HG02943 (cell line): ENCODE results near the gene CDH12.
"Not testable (repeated sequence)": the region's sequence is repeated elsewhere in the genome, so short reads cannot be mapped to it uniquely, and the experiment has no call there.

Experiments
- ATAC-seq: cut with Tn5 transposase; IDR thresholded peaks from one replicate; pipeline ENCODE4 v1.9.1; 2021; ENCODE audit warnings: mild to moderate bottlenecking, low read depth, moderate library complexity; ENCODE audit not compliant: unreplicated experiment

The CDH12 gene

GRCh38 chr5:22662391-22662790, 190.8 kb downstream of the CDH12 start:
- ATAC-seq = no peak

DNA sequence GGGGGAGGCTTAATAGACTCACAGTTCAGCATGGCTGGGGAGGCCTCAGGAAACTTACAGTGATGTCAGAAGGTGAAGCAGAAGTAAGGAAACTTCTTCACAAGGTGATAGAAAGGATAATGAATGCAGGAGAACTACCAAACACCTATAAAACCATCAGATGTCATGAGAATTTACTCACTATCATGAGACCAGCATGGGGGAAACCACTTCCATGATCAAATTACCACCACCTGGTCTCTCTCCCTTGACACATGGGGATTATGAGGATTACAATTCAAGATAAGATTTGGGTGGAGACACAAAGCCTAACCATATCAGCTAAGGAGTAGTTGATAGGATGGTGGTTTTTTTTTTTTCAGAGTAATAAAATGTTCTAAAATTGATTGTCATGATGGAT, 201.8 kb downstream of the CDH12 start:
- ATAC-seq = no peak

DNA sequence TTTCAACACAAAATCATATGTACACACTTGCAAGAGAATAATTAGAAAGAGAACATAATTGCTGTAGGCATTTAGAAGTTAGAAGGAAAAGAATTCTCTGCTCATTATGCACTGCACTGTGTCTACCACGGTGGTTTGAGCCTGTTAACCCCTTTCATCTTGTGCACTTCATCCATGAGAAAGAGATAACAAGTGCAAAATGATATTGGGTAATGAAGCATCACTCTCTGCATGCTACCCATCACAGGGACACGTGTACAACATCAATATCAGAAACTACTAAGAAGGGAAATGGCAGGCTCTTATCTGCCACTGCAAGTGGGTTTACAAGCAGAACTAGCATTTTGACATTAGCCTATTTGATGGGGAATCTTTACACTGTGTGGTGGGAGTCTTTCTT, 202.6 kb downstream of the CDH12 start:
- no peak for ATAC-seq

DNA sequence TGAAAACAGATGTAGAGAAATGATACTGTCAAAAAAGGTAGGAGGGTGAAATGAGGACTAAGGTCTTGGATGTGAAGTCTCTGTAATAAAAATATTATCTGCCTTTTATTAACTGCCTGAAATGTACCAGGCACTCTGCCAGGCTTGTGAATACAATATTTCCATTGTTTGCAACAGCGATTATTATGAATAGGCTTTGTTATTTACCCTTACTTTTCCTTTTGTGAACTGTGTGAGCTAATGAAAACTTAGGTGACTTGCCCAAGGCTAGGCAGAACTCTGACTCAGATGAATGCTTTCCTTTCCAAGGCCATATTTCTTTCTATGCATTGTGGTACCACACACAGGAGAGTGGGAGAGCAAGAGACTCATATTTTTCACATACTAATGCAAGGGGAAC, 204.1 kb downstream of the CDH12 start:
- ATAC-seq = no peak

GRCh38 chr5:22644859-22645258, 208.3 kb downstream of the CDH12 start:
- no peak for ATAC-seq

- ATAC-seq = no peak
Observed at GRCh38 chr5:22643356-22643755, 209.8 kb downstream of the CDH12 start.

GRCh38 chr5:22631683-22632082, 221.5 kb downstream of the CDH12 start:
- ATAC-seq = no peak

DNA sequence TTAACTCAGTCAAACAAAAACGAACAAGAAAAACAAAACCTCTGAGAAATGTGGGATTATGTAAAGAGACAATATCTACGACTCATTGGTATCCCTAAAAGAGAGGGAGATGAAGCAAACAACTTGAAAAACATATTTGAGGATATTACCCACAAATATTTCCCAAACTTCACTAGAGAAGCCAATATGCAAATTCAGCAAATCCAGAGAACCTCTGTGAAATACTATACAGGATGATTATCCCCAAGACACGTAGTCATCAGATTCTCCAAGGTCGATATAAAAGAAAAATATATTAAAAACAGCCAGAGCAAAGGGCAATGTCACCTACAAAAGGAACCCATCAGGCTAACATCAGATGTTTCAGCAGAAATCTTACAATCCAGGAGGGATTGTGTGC, 226.1 kb downstream of the CDH12 start:
- ATAC-seq = no peak

DNA sequence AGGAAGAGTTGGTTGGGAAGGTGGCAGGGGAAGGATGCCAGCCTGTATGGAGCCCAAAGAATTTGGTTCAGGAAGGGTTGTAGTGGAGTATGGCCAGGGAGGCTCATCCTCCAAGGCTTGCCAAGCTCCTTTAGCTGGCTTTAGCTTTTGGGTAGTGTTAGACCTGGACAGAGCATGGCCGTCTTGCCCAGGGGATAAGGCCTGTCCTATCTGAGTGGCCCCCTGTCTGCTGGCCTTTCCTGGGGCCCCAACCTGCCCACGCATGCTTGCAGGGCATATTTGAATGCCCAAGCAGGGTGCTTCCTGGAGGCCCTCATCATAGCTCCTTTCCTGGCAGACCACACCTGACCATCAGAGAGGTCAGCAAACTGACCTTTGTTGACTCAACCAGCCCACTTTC, 227.7 kb downstream of the CDH12 start:
- no peak for ATAC-seq

DNA sequence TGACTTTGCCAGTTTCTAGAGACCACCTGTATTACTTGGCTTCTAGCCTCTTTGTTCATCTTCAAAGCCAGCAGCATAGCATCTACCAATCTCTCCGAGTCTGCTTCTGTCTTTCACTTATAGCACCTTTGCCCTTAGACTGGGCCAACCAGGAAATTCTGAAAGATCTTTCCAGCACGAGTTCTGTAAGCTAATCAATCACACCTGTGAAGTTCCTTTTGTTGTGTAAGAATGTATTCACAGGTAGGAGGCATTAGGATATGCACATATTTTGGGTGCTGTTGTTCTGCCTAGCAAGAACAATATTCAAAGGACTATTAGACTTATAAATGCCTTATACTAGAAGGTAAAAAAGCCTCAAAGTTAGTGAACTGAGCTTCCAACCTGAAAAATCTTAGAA, 232.1 kb downstream of the CDH12 start:
- ATAC-seq = no peak

DNA sequence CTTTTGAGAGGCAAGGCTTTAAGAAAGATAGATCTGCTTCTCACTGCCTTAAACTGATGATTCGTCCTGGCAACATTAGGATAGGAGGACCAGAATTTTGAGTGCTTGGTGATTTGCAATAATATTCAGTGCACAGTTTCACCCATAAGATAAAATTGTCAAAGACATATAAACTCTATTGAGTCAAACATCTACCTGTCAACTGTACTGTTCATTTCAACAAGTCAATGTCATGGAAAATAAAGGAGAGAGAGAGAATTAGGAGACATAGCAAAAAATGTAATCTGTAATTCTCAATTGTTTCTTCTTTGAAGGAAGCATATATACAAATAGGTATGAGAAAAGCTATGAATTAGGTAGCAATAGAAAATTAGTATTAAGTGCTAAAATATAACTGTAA, 237.2 kb downstream of the CDH12 start:
- ATAC-seq = no peak

GRCh38 chr5:22614486-22615094, 238.6 kb downstream of the CDH12 start:
- no peak for ATAC-seq

GRCh38 chr5:22612928-22613327, 240.2 kb downstream of the CDH12 start:
- no peak for ATAC-seq

- no peak for ATAC-seq
Observed at GRCh38 chr5:22611327-22611726, 241.8 kb downstream of the CDH12 start.

GRCh38 chr5:22607498-22607897, 245.6 kb downstream of the CDH12 start:
- ATAC-seq = not testable (repeated sequence)

GRCh38 chr5:22605473-22605872, 247.7 kb downstream of the CDH12 start:
- ATAC-seq = no peak

GRCh38 chr5:22604711-22605110, 248.4 kb downstream of the CDH12 start:
- no peak for ATAC-seq

- no peak for ATAC-seq
Observed at GRCh38 chr5:22598796-22599195, 254.3 kb downstream of the CDH12 start.

DNA sequence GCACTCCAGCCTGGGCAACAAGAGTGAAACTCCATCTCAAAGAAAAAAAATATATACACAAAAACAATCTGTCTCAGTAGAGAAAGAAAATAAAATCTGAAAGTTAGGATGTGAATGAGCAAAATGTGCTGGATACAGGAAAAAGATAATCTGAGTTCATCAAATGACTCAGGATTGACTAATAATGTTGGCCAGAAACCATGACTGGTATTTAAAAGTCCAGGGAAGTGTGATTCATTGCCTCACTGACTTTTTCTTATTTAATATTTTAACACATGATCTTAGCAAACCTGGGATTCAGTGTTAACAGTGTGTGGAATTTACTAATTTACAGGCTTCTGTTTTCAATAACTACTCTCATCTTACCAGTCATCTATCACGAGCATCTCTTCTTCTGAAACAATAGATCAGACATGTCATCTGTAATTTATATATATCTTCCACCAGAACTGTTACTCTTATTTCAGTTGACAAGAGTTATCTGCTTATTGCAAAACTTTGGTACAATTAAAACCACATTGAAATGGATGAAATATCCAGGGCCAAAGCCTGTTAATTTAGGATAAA, 256.7 kb downstream of the CDH12 start:
- no peak for ATAC-seq

GRCh38 chr5:22594491-22594890, 258.7 kb downstream of the CDH12 start:
- no peak for ATAC-seq

DNA sequence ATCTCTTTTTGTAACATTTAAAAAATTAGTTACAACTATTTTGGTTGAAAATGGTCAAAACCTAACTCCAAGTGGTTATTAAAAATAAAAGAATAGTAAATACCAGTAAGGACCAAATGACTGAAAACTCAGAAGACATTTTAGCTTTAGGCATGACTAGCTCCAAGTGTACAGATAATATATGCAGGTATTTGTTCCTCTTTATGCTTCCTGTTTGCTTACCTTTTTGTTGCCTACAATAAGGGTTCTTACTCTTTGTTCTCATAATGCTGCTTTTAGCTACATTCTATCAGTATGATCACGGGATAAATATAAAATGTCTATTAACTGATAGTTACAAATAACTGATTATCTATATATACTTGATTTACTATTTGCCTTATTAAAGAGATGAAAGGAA, 259.6 kb downstream of the CDH12 start:
- ATAC-seq = no peak

GRCh38 chr5:22591461-22591860, 261.7 kb downstream of the CDH12 start:
- ATAC-seq = no peak
